NT2/D1 (cell line): ENCODE measurements around the gene DHRS1.

Experiments
- SUZ12 ChIP-seq: IDR thresholded peaks from 2 replicates; pipeline ENCODE4 v1.6.1; 2011; ENCODE audit not compliant: insufficient read length, insufficient read depth; ENCODE audit errors: extremely low read depth
- YY1 ChIP-seq: IDR thresholded peaks from 2 replicates; pipeline ENCODE4 v1.6.1; 2011; ENCODE audit not compliant: insufficient read length, insufficient read depth
- ZNF274 ChIP-seq: IDR thresholded peaks from 2 replicates; pipeline ENCODE4 v1.6.1; 2011; ENCODE audit warnings: mild to moderate bottlenecking, low read depth, low read length

GRCh38 chr14:24342889-24343288, 43.3 kb upstream of the DHRS1 start:
- TF ChIP-seq YY1 (no peak), SUZ12 (no peak), ZNF274 (no peak)
